Keratinocyte (primary cell): ENCODE results near the gene FTL. TPM values are rescaled to one million over a fixed set of nuclear protein-coding genes. Genes with fewer than 3 reads are reported as not detected.

Source experiments
- DNase-seq: peaks from one replicate; pipeline ENCODE4 v3.0.0-alpha.2; 2011; ENCODE audit warnings: low read depth, missing footprints, low spot score
- FAIRE-seq: peaks from 2 replicates; lab custom pipeline; 2011; peaks lifted over from hg19 to GRCh38; lab: Jason Lieb, UNC
- H2AFZ ChIP-seq: 2 replicates; pipeline ENCODE4 v1.6.0; 2012; ENCODE audit warnings: low read length, control low read depth, inconsistent platforms; ENCODE audit not compliant: control insufficient read depth
- H3K27ac ChIP-seq: 2 replicates; pipeline ENCODE4 v1.5.1; 2011; ENCODE audit warnings: low read length; ENCODE audit not compliant: control insufficient read depth, insufficient read depth
- H3K27me3 ChIP-seq: 3 replicates; pipeline ENCODE4 v1.6.0; 2011; ENCODE audit warnings: low read length; ENCODE audit not compliant: control insufficient read depth, insufficient read depth; ENCODE audit errors: extremely low read depth
- H3K36me3 ChIP-seq, 2 experiments: 2 replicates in 1 of 2; 3 replicates in 1 of 2; pipeline ENCODE4 v1.5.1; 2011; ENCODE audit warnings: low read length in 2 of 2, mild to moderate bottlenecking in 1 of 2; ENCODE audit not compliant: control insufficient read depth in 2 of 2, insufficient read depth in 2 of 2; ENCODE audit errors: extremely low read depth in 1 of 2
- H3K4me1 ChIP-seq: 3 replicates; pipeline ENCODE4 v1.5.1; 2011; ENCODE audit warnings: low read length; ENCODE audit not compliant: control insufficient read depth, insufficient read depth; ENCODE audit errors: extremely low read depth
- H3K4me2 ChIP-seq: 3 replicates; pipeline ENCODE4 v1.6.0; 2011; ENCODE audit warnings: low read depth, low read length; ENCODE audit not compliant: control insufficient read depth, insufficient read depth; ENCODE audit errors: extremely low read depth
- H3K4me3 ChIP-seq, 3 experiments: fragments of 200-600 bp in 1 of 3; sonication (generic) in 1 of 3; 2 replicates in 2 of 3; 3 replicates in 1 of 3; pipeline ENCODE4 v1.5.1; 2011 to 2016; ENCODE audit warnings: low read length in 3 of 3, mild to moderate bottlenecking in 3 of 3, control low read depth in 2 of 3, inconsistent platforms in 1 of 3, low read depth in 1 of 3, mixed read lengths in 1 of 3, mixed run types in 1 of 3, moderate library complexity in 1 of 3; ENCODE audit not compliant: control insufficient read depth in 2 of 3, insufficient read depth in 2 of 3; ENCODE audit errors: extremely low read depth in 1 of 3
- H3K79me2 ChIP-seq: 2 replicates; pipeline ENCODE4 v1.6.0; 2012; ENCODE audit warnings: low read length; ENCODE audit not compliant: control insufficient read depth, insufficient read depth
- H3K9ac ChIP-seq: 3 replicates; pipeline ENCODE4 v1.6.0; 2011; ENCODE audit warnings: low read length; ENCODE audit not compliant: control insufficient read depth, insufficient read depth; ENCODE audit errors: extremely low read depth
- H3K9me1 ChIP-seq: 3 replicates; pipeline ENCODE4 v1.6.0; 2011; ENCODE audit warnings: low read length; ENCODE audit not compliant: control insufficient read depth, insufficient read depth; ENCODE audit errors: extremely low read depth
- H3K9me3 ChIP-seq: 2 replicates; pipeline ENCODE4 v1.5.1; 2012; ENCODE audit warnings: low read depth, low read length; ENCODE audit not compliant: control insufficient read depth
- H4K20me1 ChIP-seq: 3 replicates; pipeline ENCODE4 v1.6.0; 2011; ENCODE audit warnings: low read length; ENCODE audit not compliant: control insufficient read depth, insufficient read depth; ENCODE audit errors: extremely low read depth
- CTCF ChIP-seq, 3 experiments: IDR thresholded peaks in 1 of 3; conservative IDR thresholded peaks in 1 of 3; optimal IDR thresholded peaks in 1 of 3; 2 replicates in 2 of 3; 3 replicates in 1 of 3; pipeline versions ENCODE3 to v1.5.1; 2011; ENCODE audit warnings: low read length in 3 of 3, mild to moderate bottlenecking in 3 of 3, moderate library complexity in 2 of 3, control low read depth in 1 of 3, inconsistent platforms in 1 of 3; ENCODE audit not compliant: insufficient read depth in 2 of 3; ENCODE audit errors: extremely low read depth in 1 of 3
- EZH2 ChIP-seq: IDR thresholded peaks from one replicate; pipeline ENCODE4 v1.6.1; 2012; ENCODE audit warnings: inconsistent platforms, mild to moderate bottlenecking, low read length, moderate library complexity
- dilution Hi-C: fragments of 300-500 bp; cut with MboI; formaldehyde crosslinking; loops from one replicate; pipeline ENCODE4 v1.7.0; 2020; ENCODE audit warnings: low sequenced_read_pairs; ENCODE audit not compliant: extremely low pct_ligation_motif_present
- polyA plus RNA-seq, 5 experiments: library from polyadenylated mRNA; depleted of rRNA in 3 of 5; stranded (reverse) in 3 of 5; stranded (forward) in 1 of 5; unstranded in 1 of 5; fragments of >200 nt; gene quantifications; 1 replicate in 1 of 5; 2 replicates in 3 of 5; 3 replicates in 1 of 5; pipeline versions ENCODE4 v1.2.1 to v1.2.3, GENCODE V29; 2011 to 2012; ENCODE audit warnings: missing spikeins in 2 of 5, low read depth in 1 of 5, low replicate concordance in 1 of 5

The FTL gene
- polyA plus RNA-seq, 1 donor (not counting 4 experiments of a cell fraction or from before 2014, with no cell fraction given): 838 TPM

GRCh38 chr19:48991011-48991609, 26.0 kb downstream of the FTL start:
- H3K9me3 ChIP-seq: no peaks in the 10 kb centered on the region
- dilution Hi-C loops: no loop called here
- H3K9ac ChIP-seq: peak overlapping the region; percentile 95
- FAIRE-seq (no peak), DNase-seq (no peak)
- no peak overlapping the region for H2AFZ ChIP-seq
- H3K79me2 ChIP-seq: peaks cover 60% of the 10 kb centered on the region
- H3K27ac ChIP-seq: no peak overlapping the region
- peak overlapping the region in 1 of 3 experiments; percentile 98 for H3K4me3 ChIP-seq
- H3K27me3 ChIP-seq: no peaks in the 10 kb centered on the region
- H4K20me1 ChIP-seq: no peaks in the 10 kb centered on the region
- peaks cover 3% of the 10 kb centered on the region for H3K9me1 ChIP-seq
- TF ChIP-seq EZH2: no peak
- no peak for TF ChIP-seq CTCF (optimal IDR thresholded peaks at IDR 0.05 in 1 of 3, IDR thresholded peaks at IDR 0.05 in 1 of 3, conservative IDR thresholded peaks at IDR 0.05 in 1 of 3; ENCODE audit: extremely low read depth in 1 of 3, insufficient read depth in 2 of 3, low read length in 3 of 3)
- peaks cover 30 to 33% of the 10 kb centered on the region in 2 experiments for H3K36me3 ChIP-seq
- H3K4me2 ChIP-seq: peak overlapping the region; percentile 88
- peaks cover 15% of the 10 kb centered on the region for H3K4me1 ChIP-seq

GRCh38 chr19:48991873-48992580, 26.9 kb downstream of the FTL start:
- peak; percentile 80 for FAIRE-seq

More at GRCh38 chr19:48991873-48992580, 26.9 kb downstream of the FTL start:
- Histone ChIP-seq H3K79me2 (peaks cover 68% of the 10 kb centered on the region), H3K27me3 (no peaks in the 10 kb centered on the region), H3K4me1 (peaks cover 15% of the 10 kb centered on the region), H3K4me3 (peak overlapping the region; percentile 76 to 98 (median 95)), H4K20me1 (no peaks in the 10 kb centered on the region), H3K4me2 (peak overlapping the region; percentile 88), H2AFZ (no peak overlapping the region), H3K27ac (peak overlapping the region; percentile 92), H3K9me3 (no peaks in the 10 kb centered on the region), H3K9ac (peak overlapping the region; percentile 95), H3K36me3 (peaks cover 25 to 28% of the 10 kb centered on the region in 2 experiments), H3K9me1 (peaks cover 3% of the 10 kb centered on the region)
- dilution Hi-C loops: no loop called here
- no peak for DNase-seq
- TF ChIP-seq EZH2: no peak
- TF ChIP-seq CTCF (optimal IDR thresholded peaks at IDR 0.05 in 1 of 3, IDR thresholded peaks at IDR 0.05 in 1 of 3, conservative IDR thresholded peaks at IDR 0.05 in 1 of 3; ENCODE audit: extremely low read depth in 1 of 3, insufficient read depth in 2 of 3, low read length in 3 of 3): no peak
